Measurements from ENCODE around the gene SHISA6. TPM values are rescaled to one million over a fixed set of nuclear protein-coding genes. Genes with fewer than 3 reads are reported as not detected.

SHISA6 gene
- total RNA-seq, 3 donors from 2014 or later: 0.20 to 0.77 (median 0.73) TPM

DNA sequence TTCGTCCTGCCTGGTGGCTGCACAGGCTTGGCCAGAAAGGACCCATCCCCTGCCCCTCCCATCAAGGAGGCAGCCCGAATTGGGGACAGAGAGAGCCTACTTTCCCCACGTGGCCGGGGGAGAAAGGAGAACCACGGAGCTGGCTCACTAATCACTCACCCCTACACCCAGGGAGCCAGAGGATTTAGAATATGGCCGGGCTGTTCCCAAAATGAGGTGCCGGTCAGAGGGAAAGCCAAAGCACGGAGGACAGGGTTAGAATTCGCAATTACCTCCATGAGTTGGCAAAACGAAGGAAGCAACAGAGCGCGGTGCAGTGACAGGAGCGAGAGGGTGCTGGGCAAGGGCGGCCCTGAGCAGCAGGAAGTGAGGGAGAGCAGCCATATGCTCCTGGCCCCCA lies 33.1 kb downstream of the SHISA6 start:
- intact Hi-C loops (cut with DNase I, micrococcal nuclease): no loop called here

DNA sequence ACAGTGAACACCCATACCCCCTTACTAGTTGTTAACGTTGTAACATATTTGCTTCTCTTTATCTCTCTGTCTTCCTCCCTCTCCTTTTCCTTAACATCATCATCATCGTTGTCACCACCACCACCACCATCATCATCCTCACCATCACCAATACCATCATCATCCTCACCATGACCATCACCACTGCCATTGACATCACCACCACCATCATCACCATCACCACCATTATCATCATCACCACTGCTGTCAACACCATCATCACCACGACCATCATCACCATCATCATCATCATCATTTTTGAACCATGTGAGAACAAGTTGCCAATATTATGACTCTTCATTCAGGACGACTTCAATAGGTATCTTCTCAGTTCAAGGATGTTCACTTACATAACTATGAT lies 35.5 kb downstream of the SHISA6 start:
- no peaks in the 10 kb centered on the region for H3K36me3 ChIP-seq (ENCODE audit: low read depth)
- intact Hi-C loops (cut with DNase I, micrococcal nuclease): no loop called here
- H3K4me1 ChIP-seq (ENCODE audit: low read depth): no peaks in the 10 kb centered on the region
- no peak overlapping the region for H3K4me3 ChIP-seq
- ATAC-seq (no peak), DNase-seq (no peak)
- no peaks in the 10 kb centered on the region for H3K9me3 ChIP-seq
- TF ChIP-seq, protein P1, sequence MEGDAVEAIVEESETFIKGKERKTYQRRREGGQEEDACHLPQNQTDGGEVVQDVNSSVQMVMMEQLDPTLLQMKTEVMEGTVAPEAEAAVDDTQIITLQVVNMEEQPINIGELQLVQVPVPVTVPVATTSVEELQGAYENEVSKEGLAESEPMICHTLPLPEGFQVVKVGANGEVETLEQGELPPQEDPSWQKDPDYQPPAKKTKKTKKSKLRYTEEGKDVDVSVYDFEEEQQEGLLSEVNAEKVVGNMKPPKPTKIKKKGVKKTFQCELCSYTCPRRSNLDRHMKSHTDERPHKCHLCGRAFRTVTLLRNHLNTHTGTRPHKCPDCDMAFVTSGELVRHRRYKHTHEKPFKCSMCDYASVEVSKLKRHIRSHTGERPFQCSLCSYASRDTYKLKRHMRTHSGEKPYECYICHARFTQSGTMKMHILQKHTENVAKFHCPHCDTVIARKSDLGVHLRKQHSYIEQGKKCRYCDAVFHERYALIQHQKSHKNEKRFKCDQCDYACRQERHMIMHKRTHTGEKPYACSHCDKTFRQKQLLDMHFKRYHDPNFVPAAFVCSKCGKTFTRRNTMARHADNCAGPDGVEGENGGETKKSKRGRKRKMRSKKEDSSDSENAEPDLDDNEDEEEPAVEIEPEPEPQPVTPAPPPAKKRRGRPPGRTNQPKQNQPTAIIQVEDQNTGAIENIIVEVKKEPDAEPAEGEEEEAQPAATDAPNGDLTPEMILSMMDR (IDR thresholded peaks at IDR 0.05): no peak

More for the DNA sequence above, 33.1 kb downstream of the SHISA6 start:
- Histone ChIP-seq H3K4me3 (no peak overlapping the region), H3K4me1 (ENCODE audit: low read depth) (no peaks in the 10 kb centered on the region), H3K9me3 (no peaks in the 10 kb centered on the region), H3K36me3 (ENCODE audit: low read depth) (no peaks in the 10 kb centered on the region)
- no peak for ATAC-seq
- TF ChIP-seq, protein P1 (IDR thresholded peaks at IDR 0.05): no peak
- no peak for DNase-seq

DNA sequence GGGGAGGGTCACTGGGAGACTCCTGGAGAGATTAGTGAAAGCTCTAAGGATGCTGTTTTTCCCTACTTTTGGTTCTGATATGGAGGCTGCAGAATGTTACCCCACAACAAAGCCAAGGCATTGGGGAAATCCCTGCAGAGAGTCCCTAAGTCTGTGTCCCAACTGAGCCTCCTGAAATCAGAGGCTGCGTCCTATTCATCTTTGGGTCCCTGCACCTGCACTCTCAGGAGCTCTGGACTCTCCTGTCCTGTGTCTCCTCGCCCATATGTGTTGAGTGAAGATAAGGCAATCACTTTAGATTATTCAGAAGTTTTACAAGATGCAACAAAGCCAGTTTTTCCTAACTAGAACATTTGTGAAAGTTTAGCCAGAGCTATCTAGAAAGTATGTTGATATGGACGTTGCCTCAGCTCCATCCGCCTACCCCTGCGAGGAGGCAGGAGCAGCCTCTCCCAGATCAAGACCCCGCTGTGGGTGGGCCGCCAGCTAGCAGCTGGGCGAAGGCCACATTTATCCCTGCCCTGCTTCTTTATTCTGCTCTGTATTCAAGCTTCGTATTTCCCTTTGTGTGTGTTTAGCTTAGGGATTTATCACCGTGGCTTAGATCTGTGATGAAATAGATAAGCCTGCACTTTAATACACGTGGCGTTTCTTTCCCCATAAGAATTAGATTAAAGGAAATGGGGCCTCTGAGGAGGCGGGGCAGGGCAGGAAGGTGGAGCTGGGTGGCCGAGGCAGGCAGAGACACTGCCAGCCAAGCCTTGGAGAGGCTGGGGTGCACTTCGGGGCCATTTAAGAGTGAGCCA lies 37.4 kb downstream of the SHISA6 start:
- ATAC-seq: no peak
- intact Hi-C loops (cut with DNase I, micrococcal nuclease): no loop called here
- Histone ChIP-seq H3K36me3 (ENCODE audit: low read depth) (no peaks in the 10 kb centered on the region), H3K4me1 (ENCODE audit: low read depth) (no peaks in the 10 kb centered on the region), H3K9me3 (no peaks in the 10 kb centered on the region), H3K4me3 (no peak overlapping the region)
- no peak for DNase-seq
- TF ChIP-seq, protein P1 (IDR thresholded peaks at IDR 0.05): no peak

DNA sequence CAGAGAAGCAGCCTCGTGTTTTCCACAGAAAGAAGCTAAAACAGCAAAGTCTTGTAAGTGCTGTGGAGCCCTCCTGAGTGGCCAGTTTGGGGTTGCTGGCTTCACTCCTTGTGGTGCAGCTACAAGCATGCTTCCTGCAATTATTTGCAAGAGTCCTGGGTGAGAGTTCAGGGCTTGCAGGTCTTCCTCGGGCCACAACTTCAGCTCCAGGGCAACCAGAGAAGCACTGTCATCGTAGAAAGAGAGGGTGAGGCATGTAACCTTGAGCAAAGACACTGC lies 37.9 kb downstream of the SHISA6 start:
- DNase-seq (no peak), ATAC-seq (no peak)
- Histone ChIP-seq H3K9me3 (no peaks in the 10 kb centered on the region), H3K36me3 (ENCODE audit: low read depth) (no peaks in the 10 kb centered on the region), H3K4me1 (ENCODE audit: low read depth) (no peaks in the 10 kb centered on the region), H3K4me3 (no peak overlapping the region)
- intact Hi-C loops (cut with DNase I, micrococcal nuclease): no loop called here
- TF ChIP-seq, protein P1 (IDR thresholded peaks at IDR 0.05): no peak

DNA sequence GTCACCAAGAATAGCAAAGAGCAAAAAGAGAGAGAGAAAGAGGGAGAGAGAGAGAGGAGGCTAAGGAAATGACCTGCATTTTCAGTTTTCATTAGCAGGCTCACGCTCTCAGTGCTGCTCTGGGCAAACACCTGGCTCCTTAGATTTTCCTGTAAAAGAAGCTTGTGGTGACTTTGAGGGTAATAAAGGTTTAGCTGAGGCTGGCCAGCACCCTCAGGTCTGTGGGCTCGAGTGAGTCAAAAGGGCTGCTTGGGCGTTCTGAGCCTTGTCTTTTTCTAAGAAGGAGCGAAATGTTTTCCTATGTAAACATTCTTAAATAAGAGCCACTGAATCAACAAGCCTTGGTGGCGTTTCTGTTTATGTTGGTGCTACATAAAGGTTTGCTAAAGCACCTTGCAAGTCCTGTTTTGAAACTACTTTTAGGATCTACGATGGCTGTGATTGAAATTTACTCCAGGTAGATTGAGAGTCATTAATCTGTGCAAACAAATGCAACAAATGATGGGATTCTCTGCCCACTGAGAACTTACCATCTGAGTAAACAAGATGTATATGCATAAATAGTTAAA lies 38.8 kb downstream of the SHISA6 start:
- no peak for DNase-seq
- intact Hi-C loops (cut with DNase I, micrococcal nuclease): no loop called here
- H3K36me3 ChIP-seq (ENCODE audit: low read depth): no peaks in the 10 kb centered on the region
- TF ChIP-seq, protein P1 (IDR thresholded peaks at IDR 0.05): no peak
- no peaks in the 10 kb centered on the region for H3K4me1 ChIP-seq (ENCODE audit: low read depth)
- no peak overlapping the region for H3K4me3 ChIP-seq
- no peak for ATAC-seq
- H3K9me3 ChIP-seq: no peaks in the 10 kb centered on the region

All from mucosa of descending colon (tissue), 3 donors.